Endothelial cell of umbilical vein (primary cell): Measurements from ENCODE around the gene RTN3. TPM values are rescaled to one million over a fixed set of nuclear protein-coding genes. Genes with fewer than 3 reads are reported as not detected.
A peak's percentile ranks its signal among the peaks of the same experiment; 100 is the strongest.

ENCODE experiments used
- BruUV-seq: library from RNA; stranded (reverse); fragments of 400-500 nt; replicated peaks from 2 replicates; lab custom pipeline; 2021; lab: Mats Ljungman, UMichigan
- CTCF ChIA-PET: fragments of 300-600, 350-600 bp; sonication (Branson Sonifier 250); formaldehyde crosslinking; loops from one replicate; lab custom pipeline; 2021; ENCODE audit warnings: antibody characterized with exemption, inconsistent platforms; lab: Charles Lee
- POLR2A ChIA-PET: fragments of 300-600, 350-600 bp; sonication (Branson Sonifier 250); formaldehyde crosslinking; loops from one replicate; lab custom pipeline; 2021; ENCODE audit warnings: antibody characterized with exemption, inconsistent platforms; lab: Charles Lee
- DNase-seq: peaks from one replicate; pipeline ENCODE4 v3.0.0-alpha.2; 2011; ENCODE audit warnings: low read depth, low spot score
- FAIRE-seq: peaks from 2 replicates; lab custom pipeline; 2011; peaks lifted over from hg19 to GRCh38; lab: Jason Lieb, UNC
- H2AFZ ChIP-seq: 2 replicates; pipeline ENCODE4 v1.6.0; 2012; ENCODE audit warnings: low read depth, low read length, control low read depth, inconsistent platforms
- H3K27ac ChIP-seq: 2 replicates; pipeline ENCODE4 v1.5.1; 2011; ENCODE audit warnings: low read depth, mild to moderate bottlenecking, control low read depth, low read length, moderate library complexity; ENCODE audit not compliant: insufficient read depth
- H3K27me3 ChIP-seq, 2 experiments: 2 replicates each; pipeline versions ENCODE4 v1.6.0 to v1.6.1; 2011; ENCODE audit warnings: low read length in 2 of 2, mixed read lengths in 1 of 2; ENCODE audit not compliant: control insufficient read depth in 2 of 2, insufficient read depth in 2 of 2
- H3K36me3 ChIP-seq, 2 experiments: 2 replicates in 1 of 2; 3 replicates in 1 of 2; pipeline ENCODE4 v1.5.1; 2011; ENCODE audit warnings: low read length in 2 of 2, mild to moderate bottlenecking in 1 of 2, moderate library complexity in 1 of 2; ENCODE audit not compliant: control insufficient read depth in 2 of 2, insufficient read depth in 2 of 2; ENCODE audit errors: extremely low read depth in 1 of 2
- H3K4me1 ChIP-seq: 3 replicates; pipeline ENCODE4 v1.5.1; 2011; ENCODE audit warnings: mild to moderate bottlenecking, low read length; ENCODE audit not compliant: control insufficient read depth, insufficient read depth; ENCODE audit errors: extremely low read depth
- H3K4me2 ChIP-seq: 2 replicates; pipeline ENCODE4 v1.6.1; 2011; ENCODE audit warnings: low read length, control low read depth, mixed read lengths; ENCODE audit not compliant: insufficient read depth
- H3K4me3 ChIP-seq, 3 experiments: fragments of 200-600 bp in 1 of 3; sonication (generic), shearing (Covaris generic) in 1 of 3; replicated peaks in 1 of 3; 2 replicates each; pipeline ENCODE4 v1.5.1; 2011 to 2016; ENCODE audit warnings: control low read depth in 3 of 3, low read length in 3 of 3, mild to moderate bottlenecking in 2 of 3, inconsistent platforms in 1 of 3, low read depth in 1 of 3, moderate library complexity in 1 of 3; ENCODE audit not compliant: insufficient read depth in 1 of 3
- H3K79me2 ChIP-seq: 2 replicates; pipeline ENCODE4 v1.6.0; 2012; ENCODE audit warnings: low read length, inconsistent platforms; ENCODE audit not compliant: control insufficient read depth, insufficient read depth
- H3K9ac ChIP-seq: replicated peaks from 2 replicates; pipeline ENCODE3; 2011; ENCODE audit warnings: low read length, control low read depth; ENCODE audit not compliant: insufficient read depth; ENCODE audit errors: extremely low read depth
- H3K9me1 ChIP-seq: replicated peaks from 3 replicates; pipeline ENCODE4 v1.6.0; 2011; ENCODE audit warnings: mild to moderate bottlenecking, low read length; ENCODE audit not compliant: control insufficient read depth, insufficient read depth; ENCODE audit errors: extremely low read depth
- H3K9me3 ChIP-seq: replicated peaks from 2 replicates; pipeline ENCODE4 v1.5.1; 2012; ENCODE audit warnings: low read length, inconsistent platforms; ENCODE audit not compliant: control insufficient read depth, insufficient read depth
- H4K20me1 ChIP-seq: replicated peaks from 2 replicates; pipeline ENCODE3; 2011; ENCODE audit warnings: mild to moderate bottlenecking, low read length; ENCODE audit not compliant: control insufficient read depth, insufficient read depth; ENCODE audit errors: extremely low read depth
- CTCF ChIP-seq, 2 donors: IDR thresholded peaks; 1 replicate in 1 of 2; 2 replicates in 1 of 2; pipeline ENCODE4 v1.5.1; 2011; ENCODE audit warnings: low read length in 2 of 2, mild to moderate bottlenecking in 2 of 2, moderate library complexity in 2 of 2, control low read depth in 1 of 2, inconsistent platforms in 1 of 2, low read depth in 1 of 2; ENCODE audit not compliant: insufficient read depth in 1 of 2; ENCODE audit errors: extremely low read depth in 1 of 2
- EZH2 ChIP-seq: IDR thresholded peaks from 2 replicates; pipeline ENCODE4 v1.6.1; 2012; ENCODE audit warnings: borderline replicate concordance, low read depth, mild to moderate bottlenecking, moderate library complexity, low read length, inconsistent platforms; ENCODE audit not compliant: severe bottlenecking
- FOS ChIP-seq: IDR thresholded peaks from 2 replicates; pipeline ENCODE4 v1.6.1; 2011; ENCODE audit warnings: mild to moderate bottlenecking, low read length, moderate library complexity, borderline replicate concordance; ENCODE audit not compliant: insufficient read depth
- GATA2 ChIP-seq: IDR thresholded peaks from 2 replicates; pipeline ENCODE4 v1.7.0; 2011; ENCODE audit warnings: low read depth, mild to moderate bottlenecking, moderate library complexity, mixed read lengths, low read length; ENCODE audit not compliant: insufficient read length, insufficient read depth
- JUN ChIP-seq: IDR thresholded peaks from 2 replicates; pipeline ENCODE4 v1.6.1; 2011; ENCODE audit warnings: borderline replicate concordance, low read depth; ENCODE audit not compliant: insufficient read length, insufficient read depth
- MAX ChIP-seq: IDR thresholded peaks from 2 replicates; pipeline ENCODE4 v1.6.1; 2011; ENCODE audit not compliant: insufficient read depth, insufficient read length
- MYC ChIP-seq: IDR thresholded peaks from one replicate; pipeline ENCODE4 v1.6.1; 2011; ENCODE audit warnings: mild to moderate bottlenecking, low read depth, low read length
- POLR2A ChIP-seq: IDR thresholded peaks from 2 replicates; pipeline ENCODE4 v1.6.1; 2012; ENCODE audit warnings: low read depth, mild to moderate bottlenecking, control low read depth, low read length
- POLR2AphosphoS5 ChIP-seq: IDR thresholded peaks from 2 replicates; pipeline ENCODE4 v1.6.1; 2012; ENCODE audit warnings: low read depth, mild to moderate bottlenecking, control low read depth, low read length, moderate library complexity; ENCODE audit not compliant: insufficient read depth
- dilution Hi-C: fragments of 300-500 bp; cut with MboI; formaldehyde crosslinking; loops from one replicate; pipeline ENCODE4 v1.15.0; 2019; ENCODE audit warnings: low sequenced_read_pairs; ENCODE audit not compliant: extremely low pct_ligation_motif_present
- intact Hi-C: fragments of 100-400 bp; cut with micrococcal nuclease; formaldehyde crosslinking; loops from one replicate; pipeline ENCODE4 v1.10.0; 2022
- polyA plus RNA-seq, 4 experiments: library from polyadenylated mRNA; depleted of rRNA in 3 of 4; stranded (reverse) in 3 of 4; unstranded in 1 of 4; fragments of >200 nt; gene quantifications; 2 replicates each; pipeline versions ENCODE4 v1.2.1 to v1.2.3, GENCODE V29; 2011 to 2012; ENCODE audit warnings: missing spikeins in 1 of 4
- total RNA-seq: library from RNA; stranded (reverse); gene quantifications from 2 replicates; pipeline ENCODE4 v1.2.3, GENCODE V29; 2021

RTN3 gene
- total and polyA plus RNA-seq, 2 donors (not counting 3 experiments of a cell fraction or from before 2014, with no cell fraction given), result 90.6 to 112 TPM

GRCh38 chr11:63708764-63709163, 27.5 kb downstream of the RTN3 start:
- Histone ChIP-seq H3K27ac (no peak overlapping the region), H3K9me3 (no peaks in the 10 kb centered on the region), H3K27me3 (no peaks in the 10 kb centered on the region), H3K79me2 (peaks cover 51% of the 10 kb centered on the region), H3K4me2 (peak overlapping the region; percentile 93), H3K9ac (no peak overlapping the region), H2AFZ (no peak overlapping the region), H4K20me1 (peaks cover 2% of the 10 kb centered on the region), H3K36me3 (no peaks in the 10 kb centered on the region), H3K9me1 (no peaks in the 10 kb centered on the region), H3K4me1 (peaks cover 24% of the 10 kb centered on the region), H3K4me3 (no peak overlapping the region)
- peak; percentile 27 for DNase-seq
- intact Hi-C loops, result no loop called here
- TF ChIP-seq EZH2, result no peak
- no peak for TF ChIP-seq MYC
- TF ChIP-seq GATA2, result no peak
- TF ChIP-seq POLR2A, result no peak
- TF ChIP-seq CTCF (IDR thresholded peaks at IDR 0.05; ENCODE audit: extremely low read depth in 1 of 2, insufficient read depth in 1 of 2, low read depth in 1 of 2, low read length in 2 of 2), result no peak
- no peak for TF ChIP-seq POLR2AphosphoS5
- no peak for TF ChIP-seq JUN
- TF ChIP-seq MAX, result no peak
- no peak for TF ChIP-seq FOS
- ChIA-PET POLR2A (no interaction called here), CTCF (interaction anchor here (1.1 to 2.3 kb wide), 5 partner anchors 9 to 229 kb away, joined by 3 to 10 read pairs (median 5); partner anchors contain the start of gene ATL3)
- dilution Hi-C loops, result no loop called here
- BruUV-seq, result no TSS peak
- FAIRE-seq, result no peak
